PFSK-1 (cell line): ENCODE results near the gene C19orf85.

ENCODE experiments used
- FOXP2 ChIP-seq: optimal IDR thresholded peaks from 2 replicates; pipeline ENCODE3; 2011; ENCODE audit warnings: borderline replicate concordance, control low read depth, inconsistent platforms; ENCODE audit not compliant: insufficient read depth; ENCODE audit errors: extremely low read length, extremely low read depth
- POLR2AphosphoS5 ChIP-seq: IDR thresholded peaks from 2 replicates; pipeline ENCODE4 v1.6.1; 2012; ENCODE audit warnings: low read depth, mild to moderate bottlenecking, control low read depth, low read length, moderate library complexity
- SIN3A ChIP-seq: IDR thresholded peaks from 2 replicates; pipeline ENCODE4 v1.6.1; 2012; ENCODE audit warnings: mild to moderate bottlenecking, low read length, moderate library complexity, borderline replicate concordance; ENCODE audit not compliant: insufficient read depth
- TAF1 ChIP-seq: IDR thresholded peaks from 2 replicates; pipeline ENCODE4 v1.6.1; 2012; ENCODE audit warnings: low read length, control low read depth, borderline replicate concordance; ENCODE audit not compliant: insufficient read depth
- TF ChIP-seq, protein P1 (sequence below), 2 experiments: IDR thresholded peaks; 2 replicates each; pipeline versions ENCODE4 v1.6.1 to v1.8.0; 2011 to 2012; ENCODE audit warnings: low read depth in 2 of 2, low read length in 2 of 2, control low read depth in 1 of 2, inconsistent platforms in 1 of 2, mild to moderate bottlenecking in 1 of 2, moderate library complexity in 1 of 2; ENCODE audit not compliant: insufficient read depth in 1 of 2

The C19orf85 gene

GRCh38 chr19:55461974-55462626, 2.5 kb downstream of the C19orf85 start:
- TF ChIP-seq SIN3A (no peak), TAF1 (no peak), FOXP2 (no peak), POLR2AphosphoS5 (no peak; the same call in 1 of the 2 replicates)
- TF ChIP-seq, protein P1, sequence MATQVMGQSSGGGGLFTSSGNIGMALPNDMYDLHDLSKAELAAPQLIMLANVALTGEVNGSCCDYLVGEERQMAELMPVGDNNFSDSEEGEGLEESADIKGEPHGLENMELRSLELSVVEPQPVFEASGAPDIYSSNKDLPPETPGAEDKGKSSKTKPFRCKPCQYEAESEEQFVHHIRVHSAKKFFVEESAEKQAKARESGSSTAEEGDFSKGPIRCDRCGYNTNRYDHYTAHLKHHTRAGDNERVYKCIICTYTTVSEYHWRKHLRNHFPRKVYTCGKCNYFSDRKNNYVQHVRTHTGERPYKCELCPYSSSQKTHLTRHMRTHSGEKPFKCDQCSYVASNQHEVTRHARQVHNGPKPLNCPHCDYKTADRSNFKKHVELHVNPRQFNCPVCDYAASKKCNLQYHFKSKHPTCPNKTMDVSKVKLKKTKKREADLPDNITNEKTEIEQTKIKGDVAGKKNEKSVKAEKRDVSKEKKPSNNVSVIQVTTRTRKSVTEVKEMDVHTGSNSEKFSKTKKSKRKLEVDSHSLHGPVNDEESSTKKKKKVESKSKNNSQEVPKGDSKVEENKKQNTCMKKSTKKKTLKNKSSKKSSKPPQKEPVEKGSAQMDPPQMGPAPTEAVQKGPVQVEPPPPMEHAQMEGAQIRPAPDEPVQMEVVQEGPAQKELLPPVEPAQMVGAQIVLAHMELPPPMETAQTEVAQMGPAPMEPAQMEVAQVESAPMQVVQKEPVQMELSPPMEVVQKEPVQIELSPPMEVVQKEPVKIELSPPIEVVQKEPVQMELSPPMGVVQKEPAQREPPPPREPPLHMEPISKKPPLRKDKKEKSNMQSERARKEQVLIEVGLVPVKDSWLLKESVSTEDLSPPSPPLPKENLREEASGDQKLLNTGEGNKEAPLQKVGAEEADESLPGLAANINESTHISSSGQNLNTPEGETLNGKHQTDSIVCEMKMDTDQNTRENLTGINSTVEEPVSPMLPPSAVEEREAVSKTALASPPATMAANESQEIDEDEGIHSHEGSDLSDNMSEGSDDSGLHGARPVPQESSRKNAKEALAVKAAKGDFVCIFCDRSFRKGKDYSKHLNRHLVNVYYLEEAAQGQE (IDR thresholded peaks at IDR 0.05; ENCODE audit: insufficient read depth in 1 of 2, low read depth in 2 of 2, low read length in 2 of 2) = no peak

DNA sequence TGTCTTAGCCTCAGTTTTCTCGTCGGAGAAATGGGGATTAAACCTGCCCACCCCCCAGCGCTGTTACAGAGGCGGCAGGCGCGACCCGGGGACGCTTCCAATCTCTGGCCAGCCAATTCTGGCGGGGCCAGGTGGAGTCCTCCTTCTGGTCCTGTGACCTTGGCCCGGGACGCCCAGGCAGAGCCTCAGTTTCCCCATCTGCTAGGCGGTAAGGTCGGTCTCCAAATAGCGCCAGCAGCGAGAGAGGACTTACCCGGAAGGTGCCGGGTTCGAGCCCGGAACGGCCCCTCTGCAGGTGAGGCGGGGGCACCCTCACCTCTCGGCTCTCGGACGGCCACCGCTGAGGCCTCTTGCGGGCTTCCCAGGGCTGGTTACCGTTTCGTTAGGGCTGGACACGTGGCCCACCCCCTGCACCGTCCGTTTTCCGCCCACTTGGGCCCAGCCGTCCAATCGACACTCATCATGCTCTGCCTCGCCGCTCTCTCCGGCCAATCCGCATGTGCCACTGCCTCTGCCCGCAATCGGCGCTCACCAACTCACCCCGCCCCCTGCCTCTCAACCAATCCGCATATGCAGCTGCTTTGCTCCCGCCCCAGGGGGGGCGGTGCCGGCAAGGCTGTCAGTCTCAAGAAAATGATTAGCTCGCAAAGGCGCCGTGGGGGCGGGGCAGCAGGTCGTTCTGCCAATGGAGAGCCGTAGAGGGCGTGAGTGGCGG, 3.1 kb downstream of the C19orf85 start, which contains the start of gene ISOC2:
TSS of gene ISOC2 (minus strand) at position 384 of the 715 bp plus-strand sequence. CDS start 5,156 bp downstream, outside the sequence.
- TF ChIP-seq TAF1 = 0 out of 2 replicates have a peak, but pooled peaks have one; percentile 21
- TF ChIP-seq POLR2AphosphoS5 = peak; percentile 61; the same call in 1 of the 2 replicates
- TF ChIP-seq, protein P1 (IDR thresholded peaks at IDR 0.05; ENCODE audit: insufficient read depth in 1 of 2, low read depth in 2 of 2, low read length in 2 of 2) = no peak
- TF ChIP-seq FOXP2 = peak; percentile 81
- TF ChIP-seq SIN3A = peak; percentile 35; the same call in 1 of the 2 replicates

- TF ChIP-seq TAF1 (no peak), SIN3A (peak; percentile 44; the same call in 1 of the 2 replicates)
These were observed 3.8 kb downstream of the C19orf85 start for GRCh38 chr19:55460670-55461258.

DNA sequence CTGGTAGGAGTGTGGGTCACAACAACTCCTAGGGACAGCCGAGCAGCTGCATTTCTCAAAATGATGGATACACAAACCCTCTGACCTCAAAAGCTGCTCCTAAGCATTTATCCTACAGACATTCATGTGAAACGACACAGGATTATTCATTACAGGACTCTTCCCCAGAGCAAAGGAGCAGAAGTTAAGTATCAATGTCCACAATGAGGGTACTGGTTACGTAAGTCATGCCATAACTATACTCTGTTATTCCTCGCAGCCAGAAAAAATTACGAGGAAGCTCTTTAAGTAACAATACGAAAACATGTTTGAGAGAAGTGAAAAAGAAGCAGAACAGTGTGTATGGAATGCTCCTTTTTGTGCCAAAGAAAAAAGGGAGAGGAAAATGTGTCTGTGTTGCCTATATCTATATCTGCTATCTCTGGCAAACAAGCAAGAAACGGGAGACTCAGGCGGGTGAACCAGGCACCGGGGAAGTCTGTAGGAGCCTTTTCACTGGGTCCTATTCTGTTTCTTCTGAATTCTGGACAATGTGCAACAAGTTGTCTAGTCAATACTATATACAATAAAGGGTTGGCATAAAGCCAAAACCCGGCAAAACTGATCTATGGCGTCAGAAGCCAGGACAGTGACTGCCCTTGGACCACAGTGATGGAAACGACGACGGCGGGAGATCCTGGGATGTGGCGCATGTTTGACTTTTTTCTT, 4.4 kb downstream of the C19orf85 start:
- TF ChIP-seq SIN3A = no peak
- TF ChIP-seq TAF1 = no peak
- TF ChIP-seq, protein P1 (IDR thresholded peaks at IDR 0.05; ENCODE audit: insufficient read depth in 1 of 2, low read depth in 2 of 2, low read length in 2 of 2) = no peak
- no peak for TF ChIP-seq POLR2AphosphoS5
- TF ChIP-seq FOXP2 = no peak

DNA sequence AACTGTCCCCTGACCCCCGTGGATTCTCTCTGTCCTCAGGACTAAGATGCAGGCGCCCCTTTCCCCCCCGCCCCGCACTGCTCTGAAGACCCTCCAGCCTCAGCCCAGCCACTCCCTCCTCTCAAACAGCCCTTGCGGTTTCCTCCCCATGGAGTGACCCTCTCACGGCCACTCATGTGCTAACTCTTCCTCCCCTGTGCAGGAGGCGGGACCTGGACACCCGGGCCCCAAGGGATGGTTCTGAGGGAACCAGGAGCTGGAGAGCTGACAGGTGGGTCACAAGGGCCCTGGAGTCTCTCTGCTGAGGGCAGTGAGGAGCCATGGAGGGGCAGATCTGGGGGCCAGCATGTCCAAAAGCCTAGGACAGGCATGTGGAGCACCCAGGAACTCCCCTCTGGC, 5.0 kb downstream of the C19orf85 start:
- TF ChIP-seq SIN3A = no peak
- TF ChIP-seq POLR2AphosphoS5 = no peak
- TF ChIP-seq, protein P1 (IDR thresholded peaks at IDR 0.05; ENCODE audit: insufficient read depth in 1 of 2, low read depth in 2 of 2, low read length in 2 of 2) = no peak
- no peak for TF ChIP-seq FOXP2
- TF ChIP-seq TAF1 = no peak
